Measurements from ENCODE around the gene CDK5. TPM values are rescaled to one million over a fixed set of nuclear protein-coding genes. Genes with fewer than 3 reads are reported as not detected.
A peak's percentile ranks its signal among the peaks of the same experiment; 100 is the strongest.

Gene CDK5
- 10 to 100 TPM; 14.1 to 15.0 (median 14.3) TPM for total RNA-seq

DNA sequence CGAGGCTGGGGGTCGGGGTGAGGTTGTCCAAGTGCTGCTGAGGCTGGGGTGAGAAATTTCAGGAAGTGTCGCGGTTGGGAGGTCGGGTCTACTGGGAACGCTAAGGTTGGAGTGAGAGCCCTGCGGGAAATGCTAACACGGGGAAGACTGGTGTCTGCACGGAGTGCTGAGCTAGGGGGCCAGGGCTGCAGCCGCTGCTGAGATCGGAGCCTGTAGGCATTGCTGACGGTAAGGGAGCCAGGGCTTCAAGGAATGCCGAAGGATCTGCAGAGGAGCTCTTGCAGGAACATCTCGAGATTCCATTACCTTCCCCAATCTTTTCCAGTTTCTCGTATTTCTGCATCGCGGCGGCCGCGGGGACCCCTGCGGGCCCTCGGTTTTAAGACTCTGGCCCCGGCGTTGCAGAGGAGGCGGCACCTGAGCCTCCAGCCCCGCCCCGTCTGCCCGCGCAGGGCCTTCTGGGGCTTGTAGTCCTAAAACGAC lies at the start of gene CDK5:
Gene CDK5 (minus strand): TSS at position 392 of the 483 bp plus-strand sequence. CDS start 49 bp downstream, at position 343.
- Mint-ChIP-seq H3K36me3 (ENCODE audit: insufficient read depth) (no peaks in the 10 kb centered on the region), H3K27me3 (ENCODE audit: low read depth) (no peaks in the 10 kb centered on the region), H3K4me1 (ENCODE audit: low read depth) (peaks cover 34% of the 10 kb centered on the region), H3K4me3 (peak within 1 kb of the TSS; percentile 92), H3K9me3 (no peaks in the 10 kb centered on the region)
- ATAC-seq = peak; percentile 9
- no peak for DNase-seq

DNA sequence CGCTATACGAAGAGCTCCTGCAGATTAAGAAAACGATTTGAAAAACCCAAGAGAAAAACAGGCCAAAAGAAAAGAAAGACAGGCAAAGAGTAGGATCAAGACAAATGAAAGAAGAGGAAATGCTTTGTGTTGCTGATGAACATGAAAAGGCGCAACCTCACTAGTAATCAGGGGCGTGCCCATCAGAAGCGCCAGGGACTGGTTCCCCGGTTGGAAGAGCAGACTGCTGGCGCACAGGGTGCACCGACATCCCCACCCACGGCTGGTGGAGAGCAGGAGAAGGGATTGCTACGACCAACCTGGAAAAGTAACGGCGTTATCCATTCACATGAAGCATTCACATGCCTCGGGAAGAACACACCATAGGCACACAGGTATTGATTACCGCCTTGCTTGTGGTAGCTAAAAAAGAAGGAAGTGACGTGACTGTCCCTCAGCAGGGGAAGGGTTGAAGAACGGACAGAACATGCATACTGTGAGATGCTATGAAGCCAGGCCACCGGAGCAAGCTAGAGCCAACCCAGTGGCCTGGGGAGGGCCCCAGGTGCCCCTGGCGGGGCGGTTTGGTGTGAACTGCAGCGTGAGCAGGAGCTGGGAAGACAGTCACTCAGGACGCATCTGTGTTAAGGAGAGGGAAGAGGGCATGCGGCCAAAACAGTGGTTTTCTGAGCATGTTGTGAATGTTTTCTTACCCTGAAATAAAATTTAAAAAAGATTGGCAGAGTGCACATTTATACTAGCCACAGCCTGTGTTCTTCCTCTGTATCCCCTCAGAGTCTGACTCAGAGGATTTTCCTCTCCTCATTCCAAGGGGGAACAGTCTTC lies 46.9 kb upstream of the CDK5 start:
- ATAC-seq (no peak), DNase-seq (no peak)
- no peak overlapping the region for H3K4me3 Mint-ChIP-seq
- no peaks in the 10 kb centered on the region for H3K4me1 Mint-ChIP-seq (ENCODE audit: low read depth)
- H3K36me3 Mint-ChIP-seq (ENCODE audit: insufficient read depth) = no peaks in the 10 kb centered on the region
- H3K27me3 Mint-ChIP-seq (ENCODE audit: low read depth) = no peaks in the 10 kb centered on the region
- no peaks in the 10 kb centered on the region for H3K9me3 Mint-ChIP-seq

DNA sequence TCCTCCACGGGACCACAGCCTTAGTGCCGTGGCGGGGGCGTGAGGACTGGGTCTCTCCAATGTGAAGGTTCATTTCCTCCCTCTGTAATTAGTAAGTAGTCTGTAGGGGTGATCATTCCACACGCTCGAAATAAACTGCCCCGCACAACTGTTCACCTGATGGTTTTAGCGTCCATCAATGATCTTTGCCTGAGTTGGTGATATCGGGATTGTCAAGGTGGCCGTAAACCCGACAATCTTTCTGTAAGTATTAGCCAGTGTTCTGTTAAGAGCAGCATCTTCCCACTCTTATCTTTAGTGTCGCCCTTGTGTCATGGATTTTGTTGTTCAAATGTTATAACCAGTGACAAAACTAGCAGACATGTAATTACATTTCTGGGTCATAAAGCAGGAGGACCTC lies 46.3 kb upstream of the CDK5 start:
- DNase-seq = no peak
- no peaks in the 10 kb centered on the region for H3K4me1 Mint-ChIP-seq (ENCODE audit: low read depth)
- no peaks in the 10 kb centered on the region for H3K27me3 Mint-ChIP-seq (ENCODE audit: low read depth)
- ATAC-seq = no peak
- no peaks in the 10 kb centered on the region for H3K9me3 Mint-ChIP-seq
- H3K4me3 Mint-ChIP-seq = no peak overlapping the region
- no peaks in the 10 kb centered on the region for H3K36me3 Mint-ChIP-seq (ENCODE audit: insufficient read depth)

DNA sequence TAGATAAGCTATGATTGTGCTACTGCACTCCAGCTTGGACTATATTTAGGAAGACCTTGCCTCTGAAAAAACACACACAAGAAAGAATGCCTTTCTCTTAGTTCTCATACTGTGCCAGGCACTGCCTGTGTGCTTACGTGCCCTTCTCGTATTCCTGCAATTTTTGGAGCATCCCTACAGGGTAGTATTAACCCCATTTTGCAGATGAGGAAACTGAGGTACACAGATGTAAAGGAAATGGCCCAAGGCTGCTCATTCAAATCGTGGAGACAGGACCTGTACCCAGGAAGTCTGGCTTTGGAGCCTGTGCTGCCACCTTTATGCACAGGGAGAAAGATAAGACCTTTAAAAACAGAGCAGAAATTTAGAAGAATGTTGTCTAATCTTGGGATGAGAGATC lies 45.3 kb upstream of the CDK5 start:
- no peak for DNase-seq
- H3K4me1 Mint-ChIP-seq (ENCODE audit: low read depth) = no peaks in the 10 kb centered on the region
- ATAC-seq = no peak

DNA sequence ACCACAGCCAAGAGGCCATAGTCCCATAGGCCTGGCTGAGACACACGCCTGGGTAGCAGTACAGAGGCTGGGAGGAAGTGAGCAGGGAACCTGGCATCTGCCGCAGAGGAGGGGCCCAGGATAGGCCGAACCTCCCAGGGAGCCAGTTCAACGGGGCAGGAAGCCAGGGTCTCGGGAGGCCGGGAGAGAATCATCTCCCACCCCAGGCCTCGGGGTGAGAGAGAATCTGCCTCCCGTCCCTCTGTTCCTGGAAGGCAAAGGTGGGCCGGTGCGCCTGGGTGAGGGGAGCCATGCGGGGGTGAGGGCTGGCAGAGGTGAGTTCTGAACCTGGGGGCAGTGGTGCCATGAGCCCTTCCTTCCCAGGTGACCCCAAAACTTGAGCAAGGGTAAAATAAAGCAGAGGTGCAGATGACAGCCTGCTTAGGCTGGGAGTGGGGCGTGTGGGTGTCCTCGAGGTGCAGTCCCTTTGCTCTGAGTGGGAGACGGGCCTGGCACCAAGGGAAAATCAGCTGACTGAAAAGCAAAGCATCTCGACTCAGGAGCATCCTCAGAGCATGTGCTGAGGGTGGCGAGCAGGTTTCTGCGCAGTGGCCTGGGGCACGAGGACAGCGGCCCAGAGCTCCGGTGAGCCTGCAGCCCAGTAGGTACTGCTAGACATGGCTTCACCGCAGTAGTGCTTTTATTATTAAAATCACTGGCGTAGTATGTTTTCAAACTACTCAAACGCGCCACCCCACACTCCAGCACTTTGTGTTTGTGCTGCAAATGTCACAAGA lies 44.1 kb upstream of the CDK5 start:
- H3K4me3 Mint-ChIP-seq = no peak overlapping the region
- no peaks in the 10 kb centered on the region for H3K27me3 Mint-ChIP-seq (ENCODE audit: low read depth)
- no peaks in the 10 kb centered on the region for H3K9me3 Mint-ChIP-seq
- no peaks in the 10 kb centered on the region for H3K4me1 Mint-ChIP-seq (ENCODE audit: low read depth)
- DNase-seq (no peak), ATAC-seq (no peak)
- H3K36me3 Mint-ChIP-seq (ENCODE audit: insufficient read depth) = no peaks in the 10 kb centered on the region

More for the DNA sequence above, 45.3 kb upstream of the CDK5 start:
- Mint-ChIP-seq H3K27me3 (ENCODE audit: low read depth) (no peaks in the 10 kb centered on the region), H3K4me3 (no peak overlapping the region), H3K36me3 (ENCODE audit: insufficient read depth) (no peaks in the 10 kb centered on the region), H3K9me3 (no peaks in the 10 kb centered on the region)

DNA sequence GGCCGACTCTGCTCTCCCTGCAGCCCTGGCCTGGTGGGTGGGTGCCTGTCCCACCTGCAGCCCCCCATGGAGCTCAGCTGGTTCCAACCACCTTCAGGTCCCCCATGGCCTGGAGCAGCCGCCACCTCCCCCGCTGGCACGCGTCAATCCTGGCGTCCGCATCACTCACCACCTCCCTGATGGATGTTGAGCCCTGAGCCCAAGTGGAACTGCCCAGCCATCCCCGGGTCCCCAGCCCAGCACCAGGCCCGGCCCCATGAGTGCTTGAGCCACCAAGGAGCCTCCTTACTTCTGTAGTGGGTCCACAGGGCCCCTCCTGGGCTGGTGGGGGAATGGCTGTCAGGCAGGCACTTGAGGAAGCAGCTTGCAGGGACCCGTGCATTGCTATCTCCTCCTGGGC lies 43.2 kb upstream of the CDK5 start:
- no peak overlapping the region for H3K4me3 Mint-ChIP-seq
- ATAC-seq (no peak), DNase-seq (no peak)
- H3K4me1 Mint-ChIP-seq (ENCODE audit: low read depth) = no peaks in the 10 kb centered on the region
- H3K27me3 Mint-ChIP-seq (ENCODE audit: low read depth) = no peaks in the 10 kb centered on the region
- H3K36me3 Mint-ChIP-seq (ENCODE audit: insufficient read depth) = no peaks in the 10 kb centered on the region
- H3K9me3 Mint-ChIP-seq = no peaks in the 10 kb centered on the region

DNA sequence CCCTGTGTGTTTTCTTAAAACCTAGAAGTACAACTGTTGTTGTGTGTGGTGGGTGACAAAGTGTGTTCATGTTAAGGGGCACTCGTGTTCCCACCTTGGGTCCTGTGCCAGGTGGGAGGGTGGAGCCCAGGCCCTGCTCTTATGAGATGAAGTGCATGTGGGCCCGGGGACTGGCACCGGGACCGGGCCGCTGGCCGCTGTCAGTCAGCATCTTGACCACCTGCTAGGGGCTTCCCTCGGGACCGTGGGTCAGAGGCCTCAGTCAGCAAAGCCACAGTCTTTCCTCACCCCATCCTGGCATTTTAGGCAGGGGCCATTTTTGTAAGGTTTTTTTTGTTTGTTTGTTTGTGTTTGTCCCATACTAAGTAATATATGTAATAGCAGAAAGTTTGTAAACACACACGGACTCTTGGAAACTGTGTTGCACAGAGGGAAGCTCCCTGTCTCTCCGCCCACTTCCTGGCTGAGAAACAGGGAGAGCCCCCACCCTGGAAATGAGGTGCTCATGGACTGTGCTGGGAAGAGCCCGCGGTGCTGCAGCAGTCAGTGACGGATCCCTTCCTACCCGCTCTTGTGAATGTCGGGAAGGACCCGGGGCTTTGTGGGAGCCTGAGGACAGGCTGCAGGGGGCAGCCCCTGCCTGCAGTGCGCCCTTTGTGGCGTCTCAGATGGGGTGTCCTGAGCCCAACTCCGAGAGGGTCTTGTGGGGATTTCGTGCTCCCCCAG lies 42.0 kb upstream of the CDK5 start:
- ATAC-seq (no peak), DNase-seq (no peak)
- Mint-ChIP-seq H3K4me1 (ENCODE audit: low read depth) (no peaks in the 10 kb centered on the region), H3K27me3 (ENCODE audit: low read depth) (no peaks in the 10 kb centered on the region), H3K4me3 (no peak overlapping the region), H3K36me3 (ENCODE audit: insufficient read depth) (no peaks in the 10 kb centered on the region), H3K9me3 (no peaks in the 10 kb centered on the region)

DNA sequence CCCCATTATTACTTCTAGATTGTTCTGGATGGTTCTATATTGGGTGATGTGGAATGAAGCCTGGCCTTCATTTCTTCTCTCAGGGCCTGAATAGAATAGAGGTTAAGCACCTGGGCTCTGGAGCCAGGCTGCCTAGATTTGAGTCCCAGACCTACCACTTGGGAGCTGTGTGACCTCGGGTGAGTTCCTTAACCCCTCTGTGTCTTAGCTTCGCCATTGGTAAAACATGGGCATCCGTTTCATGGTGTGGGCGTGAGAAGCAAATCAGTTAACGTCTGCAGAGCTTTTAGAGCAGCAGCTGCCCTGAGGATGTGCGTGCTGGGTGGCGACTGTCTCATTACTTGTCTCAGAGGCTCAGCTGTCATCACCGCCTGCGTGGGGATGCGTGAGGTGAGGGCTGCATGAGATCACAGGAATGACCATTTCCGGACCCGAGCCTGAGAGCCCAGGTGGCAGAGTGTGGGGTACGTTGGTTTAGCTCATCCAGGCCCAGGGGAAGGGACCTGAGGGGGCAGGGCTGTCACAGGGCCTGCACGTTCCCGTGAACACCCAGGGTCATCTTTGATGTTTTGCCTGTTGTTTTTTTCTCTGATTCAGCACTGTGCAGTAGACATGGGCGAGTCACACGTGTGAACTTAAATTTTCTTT lies 38.3 kb upstream of the CDK5 start:
- Mint-ChIP-seq H3K4me3 (no peak overlapping the region), H3K4me1 (ENCODE audit: low read depth) (no peaks in the 10 kb centered on the region)
- peak in 1 of 2 donors; percentile 48 for ATAC-seq

DNA sequence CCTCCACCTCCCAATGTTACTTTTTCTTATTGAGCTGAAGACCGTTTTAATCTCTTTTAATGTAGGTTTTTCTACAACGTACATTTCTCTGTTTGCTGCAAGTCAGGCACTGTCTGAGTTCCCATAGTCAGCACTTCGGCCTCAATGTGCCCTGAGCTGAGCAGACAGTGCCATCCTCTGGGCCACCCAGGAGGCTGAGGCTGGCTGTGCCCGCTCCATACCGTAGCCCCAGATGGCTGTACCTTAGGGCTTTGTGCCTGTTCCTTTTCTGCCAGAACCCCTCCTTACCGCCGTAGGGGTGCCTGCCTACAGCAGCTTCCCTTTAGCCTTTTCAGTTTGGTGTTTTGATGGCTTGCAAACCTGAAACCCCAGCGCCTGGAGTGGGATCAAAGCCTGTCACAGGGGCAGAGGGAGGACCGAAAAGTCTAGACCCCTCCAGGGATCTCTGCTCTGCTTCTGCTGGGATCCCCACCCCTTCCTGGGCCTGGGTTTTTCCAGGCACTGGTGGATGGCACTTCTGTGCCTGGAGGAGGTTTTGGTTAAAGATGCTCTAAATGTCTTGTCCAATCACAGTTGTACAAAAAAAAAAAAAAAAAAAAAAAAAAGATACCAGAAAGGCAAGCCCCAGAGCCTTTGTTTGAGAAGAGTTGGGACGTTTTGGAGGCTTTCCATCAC lies 37.6 kb upstream of the CDK5 start:
- no peaks in the 10 kb centered on the region for H3K27me3 Mint-ChIP-seq (ENCODE audit: low read depth)
- ATAC-seq = no peak
- H3K4me3 Mint-ChIP-seq = no peak overlapping the region
- DNase-seq = no peak
- no peaks in the 10 kb centered on the region for H3K4me1 Mint-ChIP-seq (ENCODE audit: low read depth)
- H3K36me3 Mint-ChIP-seq (ENCODE audit: insufficient read depth) = no peaks in the 10 kb centered on the region
- no peaks in the 10 kb centered on the region for H3K9me3 Mint-ChIP-seq

More for the DNA sequence above, 38.3 kb upstream of the CDK5 start:
- no peak for DNase-seq
- Mint-ChIP-seq H3K9me3 (no peaks in the 10 kb centered on the region), H3K36me3 (ENCODE audit: insufficient read depth) (no peaks in the 10 kb centered on the region), H3K27me3 (ENCODE audit: low read depth) (no peaks in the 10 kb centered on the region)

DNA sequence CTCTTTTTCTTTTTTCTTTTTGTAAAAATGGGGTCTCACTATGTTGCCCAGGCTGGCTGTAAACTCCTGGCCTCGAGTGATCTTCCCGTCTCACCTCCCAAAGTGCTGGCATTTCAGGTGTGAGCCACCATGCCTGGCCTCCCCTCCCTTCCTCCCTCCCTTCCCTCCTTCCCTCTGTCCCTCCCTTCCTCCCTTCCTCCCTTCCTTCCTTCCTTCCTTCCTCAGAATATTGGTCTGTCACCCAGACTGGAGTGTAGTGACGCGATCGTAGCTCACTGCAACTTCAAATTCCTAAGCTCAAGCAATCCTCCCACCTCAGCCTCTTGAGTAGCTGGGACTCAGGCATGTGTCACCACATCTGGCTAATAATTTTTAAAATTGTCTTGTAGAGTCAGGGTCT lies 37.0 kb upstream of the CDK5 start:
- DNase-seq (no peak), ATAC-seq (no peak)
- no peaks in the 10 kb centered on the region for H3K36me3 Mint-ChIP-seq (ENCODE audit: insufficient read depth)
- no peaks in the 10 kb centered on the region for H3K9me3 Mint-ChIP-seq
- no peak overlapping the region for H3K4me3 Mint-ChIP-seq
- H3K4me1 Mint-ChIP-seq (ENCODE audit: low read depth) = no peaks in the 10 kb centered on the region
- no peaks in the 10 kb centered on the region for H3K27me3 Mint-ChIP-seq (ENCODE audit: low read depth)

DNA sequence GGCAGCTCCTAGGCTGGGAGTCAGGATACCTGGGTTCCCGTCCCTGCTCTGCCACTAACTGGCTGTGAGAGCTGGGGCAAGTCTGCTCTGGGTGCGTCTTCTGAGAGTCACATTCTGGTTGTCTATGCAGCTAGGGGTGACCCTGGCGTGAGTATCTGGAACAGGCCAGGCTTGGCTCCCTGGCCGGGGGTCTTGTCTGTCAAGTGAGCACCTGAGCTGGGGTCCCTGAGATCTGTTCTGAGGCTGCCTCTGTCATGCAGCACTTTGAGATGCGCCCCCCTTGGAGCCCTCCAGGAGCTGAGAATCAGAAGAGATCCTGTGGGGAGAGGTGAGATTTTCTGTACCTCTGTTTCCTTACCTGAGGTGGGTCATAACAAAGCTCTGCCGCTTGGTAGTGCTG lies 36.1 kb upstream of the CDK5 start:
- Mint-ChIP-seq H3K4me3 (no peak overlapping the region), H3K4me1 (ENCODE audit: low read depth) (peaks cover 4% of the 10 kb centered on the region), H3K9me3 (no peaks in the 10 kb centered on the region), H3K36me3 (ENCODE audit: insufficient read depth) (peaks cover 2% of the 10 kb centered on the region), H3K27me3 (ENCODE audit: low read depth) (no peaks in the 10 kb centered on the region)
- no peak for ATAC-seq
- DNase-seq = no peak

DNA sequence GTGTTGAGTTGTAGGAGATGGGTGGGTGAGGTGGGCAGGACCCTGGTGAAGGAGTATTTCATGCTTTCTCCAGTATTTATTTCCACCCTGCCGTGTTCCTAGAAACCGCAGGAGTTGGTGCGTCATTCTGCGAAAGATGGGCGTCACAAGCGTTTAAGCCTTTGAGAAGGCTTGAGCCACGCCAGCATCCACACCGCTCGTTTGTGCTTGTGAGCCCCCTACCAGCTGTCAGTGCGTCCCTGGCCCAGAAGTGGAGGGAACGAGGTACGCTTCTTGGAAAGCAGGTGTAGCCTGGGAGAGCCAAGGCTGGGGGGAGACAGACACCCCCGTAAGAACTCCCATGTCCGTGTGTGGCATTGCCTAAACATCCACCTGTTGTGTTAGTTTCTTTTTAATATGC lies 34.3 kb upstream of the CDK5 start:
- Mint-ChIP-seq H3K36me3 (ENCODE audit: insufficient read depth) (peaks cover 2% of the 10 kb centered on the region), H3K4me3 (no peak overlapping the region), H3K27me3 (ENCODE audit: low read depth) (no peaks in the 10 kb centered on the region)

DNA sequence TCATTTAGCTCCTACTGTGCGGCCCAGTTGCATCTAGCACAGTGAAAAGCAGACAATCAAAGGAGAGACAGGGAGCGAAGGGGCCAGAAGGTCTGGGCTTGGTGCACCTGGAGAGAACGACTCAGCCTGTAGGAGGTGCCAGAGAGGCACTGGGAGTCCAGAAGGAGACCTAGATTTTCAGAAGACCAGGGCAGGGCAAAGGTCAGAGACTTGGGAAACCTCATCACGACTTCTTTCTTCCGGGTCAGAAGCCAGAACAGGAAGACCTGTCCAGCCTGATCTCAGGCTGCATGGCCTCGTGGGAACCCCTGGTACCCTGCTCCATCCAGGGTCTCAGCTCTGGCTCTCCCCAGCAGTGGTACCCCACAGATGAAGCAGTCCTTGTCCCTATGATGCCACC lies 33.7 kb upstream of the CDK5 start:
- DNase-seq = no peak

More for the DNA sequence above, 34.3 kb upstream of the CDK5 start:
- no peak for DNase-seq
- ATAC-seq = no peak
- peaks cover 10% of the 10 kb centered on the region for H3K4me1 Mint-ChIP-seq (ENCODE audit: low read depth)
- H3K9me3 Mint-ChIP-seq = no peaks in the 10 kb centered on the region

More for the DNA sequence above, 33.7 kb upstream of the CDK5 start:
- peaks cover 10% of the 10 kb centered on the region for H3K4me1 Mint-ChIP-seq (ENCODE audit: low read depth)
- peaks cover 2% of the 10 kb centered on the region for H3K36me3 Mint-ChIP-seq (ENCODE audit: insufficient read depth)
- no peak for ATAC-seq
- no peaks in the 10 kb centered on the region for H3K9me3 Mint-ChIP-seq
- no peak overlapping the region for H3K4me3 Mint-ChIP-seq
- H3K27me3 Mint-ChIP-seq (ENCODE audit: low read depth) = no peaks in the 10 kb centered on the region
